Lower lobe of right lung (tissue), 2 donors: ENCODE data around the gene SMPX. TPM values are rescaled to one million over a fixed set of nuclear protein-coding genes. Genes with fewer than 3 reads are reported as not detected.

Experiments
- ATAC-seq, 2 donors: fragments of 200-7000 bp; cut with Tn5 transposase; one replicate each; pipeline ENCODE4 v1.9.1; 2020 to 2022; ENCODE audit warnings: mild to moderate bottlenecking in 2 of 2, moderate library complexity in 2 of 2
- DNase-seq: peaks from one replicate; pipeline ENCODE4 v3.0.0-alpha.2; 2020
- H3K27ac ChIP-seq: fragments of 200-600 bp; one replicate; pipeline ENCODE4 v1.8.0; 2022
- H3K27me3 ChIP-seq: fragments of 200-600 bp; one replicate; pipeline ENCODE4 v1.8.0; 2022; ENCODE audit warnings: low read depth
- H3K36me3 ChIP-seq: fragments of 200-600 bp; one replicate; pipeline ENCODE4 v1.8.0; 2022; ENCODE audit warnings: mild to moderate bottlenecking
- H3K4me1 ChIP-seq: fragments of 200-600 bp; one replicate; pipeline ENCODE4 v1.8.0; 2022
- H3K4me3 ChIP-seq: fragments of 200-600 bp; one replicate; pipeline ENCODE4 v1.8.0; 2022; ENCODE audit warnings: mild to moderate bottlenecking
- H3K9me3 ChIP-seq: fragments of 200-600 bp; one replicate; pipeline ENCODE4 v1.8.0; 2022
- CTCF ChIP-seq: fragments of 200-600 bp; IDR thresholded peaks from one replicate; pipeline ENCODE4 v1.8.0; 2022; ENCODE audit warnings: antibody characterized with exemption, mild to moderate bottlenecking
- intact Hi-C: fragments of 100-400 bp; cut with DNase I; formaldehyde crosslinking; loops from one replicate; pipeline ENCODE4 v1.11.0; 2022
- total RNA-seq: library from RNA; stranded (reverse); fragmentation: NEBNext Ultra II Directional; extraction: Animal tissue kit (Norgen Biotek cat#: 25700); gene quantifications from one replicate; pipeline ENCODE4 v1.2.1, GENCODE V29; 2021
- donor health status: DM: no; HTN: yes; CAD: no; lungs with severe emphysema.

The SMPX gene
- total RNA-seq, 1 donor from 2014 or later, result not detected

GRCh38 chrX:21683941-21684340 is 74.0 kb downstream of the SMPX start:
- no peaks in the 10 kb centered on the region for H3K27me3 ChIP-seq
- H3K27ac ChIP-seq, result no peak overlapping the region
- ATAC-seq (no peak), DNase-seq (no peak)
- H3K4me3 ChIP-seq, result no peak overlapping the region
- H3K36me3 ChIP-seq, result no peaks in the 10 kb centered on the region
- intact Hi-C loops, result no loop called here
- no peak for TF ChIP-seq CTCF
- no peaks in the 10 kb centered on the region for H3K4me1 ChIP-seq
- no peaks in the 10 kb centered on the region for H3K9me3 ChIP-seq

GRCh38 chrX:21678048-21678612 is 79.8 kb downstream of the SMPX start:
- Histone ChIP-seq H3K4me1 (no peaks in the 10 kb centered on the region), H3K4me3 (no peak overlapping the region), H3K9me3 (no peaks in the 10 kb centered on the region), H3K27me3 (no peaks in the 10 kb centered on the region), H3K36me3 (no peaks in the 10 kb centered on the region), H3K27ac (no peak overlapping the region)
- ATAC-seq (no peak), DNase-seq (no peak)
- intact Hi-C loops, result no loop called here
- TF ChIP-seq CTCF, result no peak

GRCh38 chrX:21675931-21676330 is 82.0 kb downstream of the SMPX start:
- no peak overlapping the region for H3K27ac ChIP-seq
- no peaks in the 10 kb centered on the region for H3K36me3 ChIP-seq
- H3K27me3 ChIP-seq, result no peaks in the 10 kb centered on the region
- ATAC-seq (no peak), DNase-seq (no peak)
- H3K9me3 ChIP-seq, result no peaks in the 10 kb centered on the region
- no peak for TF ChIP-seq CTCF
- no peaks in the 10 kb centered on the region for H3K4me1 ChIP-seq
- intact Hi-C loops, result no loop called here
- no peak overlapping the region for H3K4me3 ChIP-seq

- intact Hi-C loops, result no loop called here
Observed at GRCh38 chrX:21674430-21675186, 83.3 kb downstream of the SMPX start.

GRCh38 chrX:21666679-21667078 is 91.2 kb downstream of the SMPX start:
- intact Hi-C loops, result no loop called here
- TF ChIP-seq CTCF, result no peak
- no peak overlapping the region for H3K4me3 ChIP-seq
- no peak overlapping the region for H3K27ac ChIP-seq
- ATAC-seq, result no peak
- no peak for DNase-seq
- H3K4me1 ChIP-seq, result no peaks in the 10 kb centered on the region
- H3K9me3 ChIP-seq, result no peaks in the 10 kb centered on the region
- no peaks in the 10 kb centered on the region for H3K27me3 ChIP-seq
- no peaks in the 10 kb centered on the region for H3K36me3 ChIP-seq

More at GRCh38 chrX:21674430-21675186, 83.3 kb downstream of the SMPX start:
- no peaks in the 10 kb centered on the region for H3K4me1 ChIP-seq
- no peak overlapping the region for H3K4me3 ChIP-seq
- H3K27me3 ChIP-seq, result no peaks in the 10 kb centered on the region
- no peak overlapping the region for H3K27ac ChIP-seq
- ATAC-seq (no peak), DNase-seq (no peak)
- H3K36me3 ChIP-seq, result no peaks in the 10 kb centered on the region
- TF ChIP-seq CTCF, result no peak
- H3K9me3 ChIP-seq, result no peaks in the 10 kb centered on the region
